K562 (cell line): ENCODE measurements around the gene SMG6. TPM values are rescaled to one million over a fixed set of nuclear protein-coding genes. Genes with fewer than 3 reads are reported as not detected.

ENCODE experiments used
- CHCHD3 ChIP-seq: fragments of 250-450 bp; sonication (Bioruptor Pico); IDR thresholded peaks from 2 replicates; pipeline ENCODE4 v2.1.2; 2022; ENCODE audit warnings: mild to moderate bottlenecking
- CXXC5 ChIP-seq: fragments of 250-450 bp; sonication (Bioruptor Pico); IDR thresholded peaks from 2 replicates; pipeline ENCODE4 v1.8.0; 2022; ENCODE audit warnings: inconsistent platforms, mild to moderate bottlenecking, moderate library complexity
- DIDO1 ChIP-seq: fragments of 450-650 bp; IDR thresholded peaks from 2 replicates; pipeline ENCODE4 v1.6.1; 2016; ENCODE audit warnings: low read depth, missing biosample characterization, missing genetic modification characterization
- E2F8 ChIP-seq: fragments of 450-650 bp; IDR thresholded peaks from 2 replicates; pipeline ENCODE4 v1.7.1; 2018; ENCODE audit warnings: mild to moderate bottlenecking, low read depth; ENCODE audit not compliant: partially characterized antibody
- GTF2F1 ChIP-seq: IDR thresholded peaks from 2 replicates; pipeline ENCODE4 v1.6.1; 2011; ENCODE audit warnings: low read depth, low read length, improper control_type of control experiment
- HCFC1 ChIP-seq: IDR thresholded peaks from 2 replicates; pipeline ENCODE4 v1.6.1; 2012; ENCODE audit warnings: low read depth, low read length, improper control_type of control experiment
- KLF13 ChIP-seq: fragments of 450-650 bp; IDR thresholded peaks from 2 replicates; pipeline ENCODE4 v1.6.1; 2016; ENCODE audit warnings: missing genetic modification characterization, low read depth, mild to moderate bottlenecking, missing compliant biosample characterization, moderate library complexity, borderline replicate concordance
- NCOA2 ChIP-seq, 2 experiments: fragments of 450-650 bp; IDR thresholded peaks; 2 replicates each; pipeline ENCODE4 v1.6.1; 2018; ENCODE audit warnings: mild to moderate bottlenecking in 2 of 2, moderate library complexity in 1 of 2; ENCODE audit not compliant: partially characterized antibody in 2 of 2
- NCOR1 ChIP-seq: fragments of 450-650 bp; IDR thresholded peaks from 2 replicates; pipeline ENCODE4 v1.6.1; 2016; ENCODE audit warnings: mild to moderate bottlenecking, moderate library complexity
- NFIC ChIP-seq: fragments of 450-650 bp; IDR thresholded peaks from 2 replicates; pipeline ENCODE4 v1.6.1; 2017; ENCODE audit warnings: mild to moderate bottlenecking, inconsistent platforms
- PCBP2 ChIP-seq: fragments of 200-400 bp; formaldehyde crosslinking; IDR thresholded peaks from 2 replicates; pipeline ENCODE4 v1.6.1; 2018; ENCODE audit warnings: low read length, low read depth, mild to moderate bottlenecking, moderate library complexity; ENCODE audit not compliant: poor library complexity, severe bottlenecking
- PREB ChIP-seq: sonication (generic); formaldehyde crosslinking; IDR thresholded peaks from 2 replicates; pipeline ENCODE4 v1.8.1; 2023; ENCODE audit warnings: mild to moderate bottlenecking, missing genetic modification reagents
- SAP30 ChIP-seq: fragments of 200-600 bp; sonication (generic); IDR thresholded peaks from 2 replicates; pipeline ENCODE4 v1.6.1; 2012; ENCODE audit warnings: borderline replicate concordance, low read depth, mild to moderate bottlenecking, moderate library complexity, low read length, control low read depth, inconsistent platforms; ENCODE audit not compliant: insufficient read depth, poor library complexity, severe bottlenecking
- SRSF7 ChIP-seq: fragments of 200-400 bp; formaldehyde crosslinking; optimal IDR thresholded peaks from 2 replicates; pipeline ENCODE3; 2017; ENCODE audit warnings: mild to moderate bottlenecking, low read depth, low read length
- THAP7 ChIP-seq: fragments of 250-450 bp; sonication (Bioruptor Pico); IDR thresholded peaks from 2 replicates; pipeline ENCODE4 v1.5.0; 2021
- TSC22D4 ChIP-seq: fragments of 450-650 bp; IDR thresholded peaks from 2 replicates; pipeline ENCODE4 v1.6.1; 2016; ENCODE audit warnings: missing genetic modification characterization, missing biosample characterization, control low read depth
- ZNF121 ChIP-seq: sonication (generic); formaldehyde crosslinking; conservative IDR thresholded peaks from 2 replicates; pipeline ENCODE4 v1.8.0; 2022; ENCODE audit warnings: missing genetic modification reagents
- ZNF512 ChIP-seq: IDR thresholded peaks from 2 replicates; pipeline ENCODE4 v1.6.1; 2016; ENCODE audit warnings: missing genetic modification characterization, missing compliant biosample characterization
- ZNF57 ChIP-seq: fragments of 450-650 bp; formaldehyde crosslinking; IDR thresholded peaks from 2 replicates; pipeline ENCODE4 v1.4.0; 2020; ENCODE audit warnings: mild to moderate bottlenecking, moderate library complexity
- ZNF76 ChIP-seq: fragments of 250-450 bp; sonication (Bioruptor Pico); IDR thresholded peaks from 2 replicates; pipeline ENCODE4 v1.4.0; 2020; ENCODE audit warnings: mild to moderate bottlenecking, moderate library complexity, borderline replicate concordance
- ZZZ3 ChIP-seq: fragments of 450-650 bp; IDR thresholded peaks from 2 replicates; pipeline ENCODE4 v1.6.1; 2016; ENCODE audit warnings: antibody characterized with exemption, mild to moderate bottlenecking, moderate library complexity
- polyA plus RNA-seq, 8 experiments: library from polyadenylated mRNA; depleted of rRNA in 4 of 8; stranded (reverse) in 5 of 8; unstranded in 3 of 8; fragments of >200 nt; fragmentation: Nextera tagmentation in 2 of 8; fragmentation: Illumina TruSeq in 1 of 8; extraction: Ambion mirVana in 2 of 8; extraction: Trizol in 1 of 8; gene quantifications; 2 replicates each; pipeline versions ENCODE4 v1.2.1 to v1.2.3, GENCODE V29; 2011 to 2014; ENCODE audit warnings: inconsistent platforms in 1 of 8, missing spikeins in 1 of 8
- total RNA-seq, 7 experiments: library from RNA; depleted of rRNA in 6 of 7; stranded (reverse); fragments of >200 nt in 6 of 7; fragmentation: Illumina TruSeq in 2 of 7; extraction: Trizol in 2 of 7; gene quantifications; 2 replicates each; pipeline versions ENCODE4 v1.2.1 to v1.2.3, GENCODE V29; 2011 to 2021; ENCODE audit warnings: low replicate concordance in 1 of 7

The SMG6 gene
- total and polyA plus RNA-seq, 9 of the 15 experiments (the other 6 are each of a cell fraction or from before 2014, with no cell fraction given), result 0.44 to 13.9 (median 6.0) TPM

- TF ChIP-seq ZNF121 (CRISPR knock-in tag), result no peak
- TF ChIP-seq DIDO1 (tag), result no peak; the same call in 1 of the 2 replicates
- TF ChIP-seq ZNF512, result no peak
- no peak for TF ChIP-seq NCOA2 (IDR thresholded peaks at IDR 0.05; ENCODE audit: partially characterized antibody in 2 of 2)
- 0 out of 2 replicates have a peak, but pooled peaks have one; percentile 11 for TF ChIP-seq ZNF57 (CRISPR knock-in tag)
- TF ChIP-seq GTF2F1, result no peak
- no peak for TF ChIP-seq PREB (CRISPR knock-in tag)
- TF ChIP-seq CHCHD3 (CRISPR knock-in tag), result no peak
- TF ChIP-seq E2F8, result peak; percentile 89
- peak; percentile 90 for TF ChIP-seq HCFC1
- TF ChIP-seq KLF13 (tag), result no peak
- TF ChIP-seq NCOR1, result no peak
- TF ChIP-seq NFIC, result no peak
- TF ChIP-seq SRSF7, result no peak
- no peak for TF ChIP-seq THAP7
- no peak for TF ChIP-seq TSC22D4 (tag)
- TF ChIP-seq SAP30, result no peak
- TF ChIP-seq ZZZ3, result no peak
- TF ChIP-seq PCBP2, result no peak
- no peak for TF ChIP-seq ZNF76
- TF ChIP-seq CXXC5 (CRISPR knock-in tag), result peak; percentile 70
Observed at GRCh38 chr17:2041561-2042389, 261.8 kb downstream of the SMG6 start, which contains the start of gene OVCA2 (continued).
